CD14-positive monocyte (primary cell): ENCODE measurements around the gene RNF212. TPM values are rescaled to one million over a fixed set of nuclear protein-coding genes. Genes with fewer than 3 reads are reported as not detected.

Source experiments
- DNase-seq, 3 donors: peaks; one replicate each; pipeline ENCODE4 v3.0.0-alpha.2; 2011 to 2022
- H2AFZ ChIP-seq: 2 replicates; pipeline ENCODE4 v1.6.0; 2012; ENCODE audit warnings: mild to moderate bottlenecking, low read depth, low read length, inconsistent platforms; ENCODE audit not compliant: insufficient read depth, poor library complexity, severe bottlenecking
- H3K27ac ChIP-seq, 2 donors: 1 replicate in 1 of 2; 2 replicates in 1 of 2; pipeline ENCODE4 v1.5.1; 2012 to 2013; ENCODE audit warnings: low read length in 2 of 2, control low read depth in 1 of 2, inconsistent platforms in 1 of 2, low read depth in 1 of 2, mild to moderate bottlenecking in 1 of 2
- H3K27me3 ChIP-seq, 2 donors: one replicate each; pipeline versions ENCODE4 v1.6.0 to v1.6.1; 2011 to 2013; ENCODE audit warnings: low read length in 2 of 2; ENCODE audit not compliant: control insufficient read depth in 2 of 2, insufficient read depth in 2 of 2
- H3K36me3 ChIP-seq, 2 donors: replicated peaks in 1 of 2; 1 replicate in 1 of 2; 2 replicates in 1 of 2; pipeline versions ENCODE4 v1.5.1 to v1.6.1; 2012 to 2013; ENCODE audit warnings: low read length in 2 of 2, control low read depth in 1 of 2, inconsistent platforms in 1 of 2, mild to moderate bottlenecking in 1 of 2; ENCODE audit not compliant: insufficient read depth in 2 of 2, control insufficient read depth in 1 of 2
- H3K4me1 ChIP-seq, 2 donors: 1 replicate in 1 of 2; 2 replicates in 1 of 2; pipeline versions ENCODE4 v1.5.1 to v1.6.1; 2012 to 2013; ENCODE audit warnings: low read length in 2 of 2, control low read depth in 1 of 2, inconsistent platforms in 1 of 2, mild to moderate bottlenecking in 1 of 2, moderate library complexity in 1 of 2; ENCODE audit not compliant: insufficient read depth in 2 of 2, control insufficient read depth in 1 of 2
- H3K4me2 ChIP-seq: replicated peaks from 2 replicates; pipeline ENCODE3; 2012; ENCODE audit warnings: low read length, moderate library complexity, mild to moderate bottlenecking; ENCODE audit not compliant: poor library complexity, severe bottlenecking; ENCODE audit errors: extremely low read depth
- H3K4me3 ChIP-seq, 3 experiments: fragments of 200-600 bp in 1 of 3; sonication (generic) in 1 of 3; replicated peaks in 1 of 3; 1 replicate in 2 of 3; 2 replicates in 1 of 3; pipeline ENCODE4 v1.5.1; 2011 to 2013; ENCODE audit warnings: low read length in 3 of 3, mild to moderate bottlenecking in 3 of 3, control low read depth in 2 of 3, low read depth in 2 of 3, inconsistent platforms in 1 of 3, moderate library complexity in 1 of 3
- H3K79me2 ChIP-seq: 2 replicates; pipeline ENCODE4 v1.6.0; 2012; ENCODE audit warnings: mild to moderate bottlenecking, control low read depth, inconsistent platforms, low read length, moderate library complexity; ENCODE audit not compliant: insufficient read depth
- H3K9ac ChIP-seq: 2 replicates; pipeline ENCODE4 v1.6.0; 2017; ENCODE audit warnings: low read length, mild to moderate bottlenecking; ENCODE audit not compliant: insufficient read depth, poor library complexity, severe bottlenecking
- H3K9me3 ChIP-seq, 2 donors: replicated peaks in 1 of 2; 1 replicate in 1 of 2; 2 replicates in 1 of 2; pipeline versions ENCODE4 v1.5.1 to v1.6.1; 2012 to 2013; ENCODE audit warnings: low read length in 2 of 2, control low read depth in 1 of 2; ENCODE audit not compliant: control insufficient read depth in 1 of 2, insufficient read depth in 1 of 2
- H4K20me1 ChIP-seq: 2 replicates; pipeline ENCODE4 v1.6.0; 2012; ENCODE audit warnings: mild to moderate bottlenecking, low read length, control low read depth, moderate library complexity; ENCODE audit not compliant: insufficient read depth
- H3K27ac Mint-ChIP-seq, 7 donors: one replicate each; pipeline ENCODE4 v1.8.0; 2020; ENCODE audit warnings: mild to moderate bottlenecking in 7 of 7, mixed read lengths in 7 of 7, moderate library complexity in 6 of 7, inconsistent platforms in 2 of 7
- H3K27me3 Mint-ChIP-seq, 3 donors: one replicate each; pipeline ENCODE4 v1.8.0; 2021 to 2022; ENCODE audit warnings: low read depth in 3 of 3, mild to moderate bottlenecking in 3 of 3, mixed read lengths in 3 of 3, moderate library complexity in 3 of 3, inconsistent platforms in 1 of 3
- H3K36me3 Mint-ChIP-seq, 2 donors: one replicate each; pipeline ENCODE4 v1.8.0; 2020; ENCODE audit warnings: mixed read lengths in 2 of 2, inconsistent platforms in 1 of 2, mild to moderate bottlenecking in 1 of 2
- H3K4me1 Mint-ChIP-seq: one replicate; pipeline ENCODE4 v1.8.0; 2020; ENCODE audit warnings: mild to moderate bottlenecking, mixed read lengths
- H3K4me3 Mint-ChIP-seq, 2 donors: one replicate each; pipeline ENCODE4 v1.8.0; 2020; ENCODE audit warnings: mild to moderate bottlenecking in 2 of 2, mixed read lengths in 2 of 2, moderate library complexity in 1 of 2
- H3K9me3 Mint-ChIP-seq, 7 donors: one replicate each; pipeline ENCODE4 v1.8.0; 2020 to 2022; ENCODE audit warnings: mixed read lengths in 7 of 7, mild to moderate bottlenecking in 6 of 7, moderate library complexity in 6 of 7, inconsistent platforms in 2 of 7
- WGBS: methylation state at CpG from one replicate; pipeline ENCODE4 v1.1.5; 2013; ENCODE audit warnings: missing lambda C conversion rate; ENCODE audit not compliant: insufficient coverage; 5-methylcytosine and 5-hydroxymethylcytosine counted together
- intact Hi-C, 2 donors: fragments of 100-400 bp; cut with micrococcal nuclease; formaldehyde crosslinking; loops; one replicate each; pipeline versions ENCODE4 v1.15.0 to v1.15.1; 2023
- polyA plus RNA-seq, 3 donors: library from polyadenylated mRNA; depleted of rRNA in 1 of 3; unstranded in 2 of 3; stranded (reverse) in 1 of 3; fragments of 300-500 nt in 2 of 3; fragments of >200 nt in 1 of 3; fragmentation: Illumina TruSeq in 2 of 3; gene quantifications; 1 replicate in 2 of 3; 2 replicates in 1 of 3; pipeline ENCODE4 v1.2.3, GENCODE V29; 2012 to 2021
- TF ChIP-seq, protein P1 (sequence below): fragments of 200-600 bp; IDR thresholded peaks from one replicate; pipeline ENCODE4 v1.8.0; 2022; ENCODE audit warnings: antibody characterized with exemption, mild to moderate bottlenecking

The RNF212 gene
- polyA plus RNA-seq, 3 donors, result 0.17 to 0.83 TPM; not detected in 1

- Histone ChIP-seq H3K9ac (no peak overlapping the region), H3K27ac (no peak overlapping the region), H3K36me3 (no peaks in the 10 kb centered on the region), H3K4me1 (no peaks in the 10 kb centered on the region), H3K27me3 (peaks cover 0 to 2% of the 10 kb centered on the region in 2 donors), H2AFZ (no peak overlapping the region), H3K79me2 (no peaks in the 10 kb centered on the region), H3K4me3 (no peak overlapping the region), H3K4me2 (no peak overlapping the region), H4K20me1 (no peaks in the 10 kb centered on the region), H3K9me3 (no peaks in the 10 kb centered on the region)
- DNase-seq, result no peak
- 93% methylated on average over 4 of the region's 7 CpGs for WGBS
- H3K27me3 Mint-ChIP-seq, result peaks cover 28 to 34% (median 29%) of the 10 kb centered on the region in 3 donors
- TF ChIP-seq, protein P1, sequence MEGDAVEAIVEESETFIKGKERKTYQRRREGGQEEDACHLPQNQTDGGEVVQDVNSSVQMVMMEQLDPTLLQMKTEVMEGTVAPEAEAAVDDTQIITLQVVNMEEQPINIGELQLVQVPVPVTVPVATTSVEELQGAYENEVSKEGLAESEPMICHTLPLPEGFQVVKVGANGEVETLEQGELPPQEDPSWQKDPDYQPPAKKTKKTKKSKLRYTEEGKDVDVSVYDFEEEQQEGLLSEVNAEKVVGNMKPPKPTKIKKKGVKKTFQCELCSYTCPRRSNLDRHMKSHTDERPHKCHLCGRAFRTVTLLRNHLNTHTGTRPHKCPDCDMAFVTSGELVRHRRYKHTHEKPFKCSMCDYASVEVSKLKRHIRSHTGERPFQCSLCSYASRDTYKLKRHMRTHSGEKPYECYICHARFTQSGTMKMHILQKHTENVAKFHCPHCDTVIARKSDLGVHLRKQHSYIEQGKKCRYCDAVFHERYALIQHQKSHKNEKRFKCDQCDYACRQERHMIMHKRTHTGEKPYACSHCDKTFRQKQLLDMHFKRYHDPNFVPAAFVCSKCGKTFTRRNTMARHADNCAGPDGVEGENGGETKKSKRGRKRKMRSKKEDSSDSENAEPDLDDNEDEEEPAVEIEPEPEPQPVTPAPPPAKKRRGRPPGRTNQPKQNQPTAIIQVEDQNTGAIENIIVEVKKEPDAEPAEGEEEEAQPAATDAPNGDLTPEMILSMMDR, result no peak
- intact Hi-C loops, result no loop called here
- H3K9me3 Mint-ChIP-seq, result peaks cover 0 to 2% (median 0%) of the 10 kb centered on the region in 7 donors
- H3K4me3 Mint-ChIP-seq, result no peak overlapping the region
- no peaks in the 10 kb centered on the region for H3K36me3 Mint-ChIP-seq
- H3K4me1 Mint-ChIP-seq, result peaks cover 6% of the 10 kb centered on the region
- no peak overlapping the region for H3K27ac Mint-ChIP-seq
Observed at GRCh38 chr4:1069394-1069793, 44.0 kb downstream of the RNF212 start.

GRCh38 chr4:1065732-1066131, 47.6 kb downstream of the RNF212 start:
- Mint-ChIP-seq H3K4me1 (no peaks in the 10 kb centered on the region), H3K4me3 (no peak overlapping the region), H3K27me3 (peaks cover 30 to 49% (median 38%) of the 10 kb centered on the region in 3 donors), H3K36me3 (no peaks in the 10 kb centered on the region), H3K9me3 (peaks cover 0 to 2% (median 0%) of the 10 kb centered on the region in 7 donors), H3K27ac (no peak overlapping the region)
- no peaks in the 10 kb centered on the region for H3K9me3 ChIP-seq
- no peak for DNase-seq
- TF ChIP-seq, protein P1, result no peak
- H2AFZ ChIP-seq, result no peak overlapping the region
- peaks cover 0 to 11% of the 10 kb centered on the region in 2 donors for H3K27me3 ChIP-seq
- intact Hi-C loops, result no loop called here
- H3K4me2 ChIP-seq, result no peak overlapping the region
- no peaks in the 10 kb centered on the region for H3K36me3 ChIP-seq
- no peaks in the 10 kb centered on the region for H4K20me1 ChIP-seq
- H3K9ac ChIP-seq, result no peak overlapping the region
- no peak overlapping the region for H3K27ac ChIP-seq
- no peaks in the 10 kb centered on the region for H3K79me2 ChIP-seq
- H3K4me3 ChIP-seq, result no peak overlapping the region
- 50% methylated on average over 3 of the region's 4 CpGs for WGBS
- H3K4me1 ChIP-seq, result no peaks in the 10 kb centered on the region
